ENCODE data around the gene SLC2A8. TPM values are rescaled to one million over a fixed set of nuclear protein-coding genes. Genes with fewer than 3 reads are reported as not detected.

The SLC2A8 gene
- total RNA-seq, 6 donors from 2014 or later: 7.0 to 27.4 (median 20.2) TPM

GRCh38 chr9:127403507-127404192 lies 6.7 kb downstream of the SLC2A8 start:
- DNase-seq: peak in 1 of 2 donors; percentile 60
- Histone ChIP-seq H3K27ac (no peak overlapping the region), H3K36me3 (peaks cover 3 to 51% (median 39%) of the 10 kb centered on the region in 4 donors), H3K4me1 (peaks cover 2 to 4% (median 3%) of the 10 kb centered on the region in 4 donors), H3K27me3 (no peaks in the 10 kb centered on the region), H3K4me3 (no peak overlapping the region), H3K9me3 (no peaks in the 10 kb centered on the region)
- no peak for ATAC-seq (ENCODE audit: low FRiP score in 2 of 2)
- WGBS, 2 donors: 97% methylated on average over 16 of the region's 22 CpGs; no CpG with 5 or more reads in 1 of the 2 donors
- TF ChIP-seq, protein P1, sequence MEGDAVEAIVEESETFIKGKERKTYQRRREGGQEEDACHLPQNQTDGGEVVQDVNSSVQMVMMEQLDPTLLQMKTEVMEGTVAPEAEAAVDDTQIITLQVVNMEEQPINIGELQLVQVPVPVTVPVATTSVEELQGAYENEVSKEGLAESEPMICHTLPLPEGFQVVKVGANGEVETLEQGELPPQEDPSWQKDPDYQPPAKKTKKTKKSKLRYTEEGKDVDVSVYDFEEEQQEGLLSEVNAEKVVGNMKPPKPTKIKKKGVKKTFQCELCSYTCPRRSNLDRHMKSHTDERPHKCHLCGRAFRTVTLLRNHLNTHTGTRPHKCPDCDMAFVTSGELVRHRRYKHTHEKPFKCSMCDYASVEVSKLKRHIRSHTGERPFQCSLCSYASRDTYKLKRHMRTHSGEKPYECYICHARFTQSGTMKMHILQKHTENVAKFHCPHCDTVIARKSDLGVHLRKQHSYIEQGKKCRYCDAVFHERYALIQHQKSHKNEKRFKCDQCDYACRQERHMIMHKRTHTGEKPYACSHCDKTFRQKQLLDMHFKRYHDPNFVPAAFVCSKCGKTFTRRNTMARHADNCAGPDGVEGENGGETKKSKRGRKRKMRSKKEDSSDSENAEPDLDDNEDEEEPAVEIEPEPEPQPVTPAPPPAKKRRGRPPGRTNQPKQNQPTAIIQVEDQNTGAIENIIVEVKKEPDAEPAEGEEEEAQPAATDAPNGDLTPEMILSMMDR (IDR thresholded peaks at IDR 0.05): no peak
- TF ChIP-seq EP300 (IDR thresholded peaks at IDR 0.05): no peak
- no peak for TF ChIP-seq POLR2A (IDR thresholded peaks at IDR 0.05)
- no peak for TF ChIP-seq POLR2AphosphoS5 (IDR thresholded peaks at IDR 0.05)

- no peak for TF ChIP-seq POLR2A (IDR thresholded peaks at IDR 0.05)
- no peak for TF ChIP-seq POLR2AphosphoS5 (IDR thresholded peaks at IDR 0.05)
- TF ChIP-seq EP300 (IDR thresholded peaks at IDR 0.05): no peak
- TF ChIP-seq, protein P1 (IDR thresholded peaks at IDR 0.05): no peak
- Histone ChIP-seq H3K27me3 (no peaks in the 10 kb centered on the region), H3K36me3 (peaks cover 3 to 51% (median 39%) of the 10 kb centered on the region in 4 donors), H3K4me3 (no peak overlapping the region), H3K4me1 (no peaks in the 10 kb centered on the region), H3K27ac (no peak overlapping the region), H3K9me3 (no peaks in the 10 kb centered on the region)
- DNase-seq: peak in 1 of 2 donors; percentile 84
- no peak for ATAC-seq (ENCODE audit: low FRiP score in 2 of 2)
- WGBS, 2 donors: 97% methylated on average over 14 of the region's 23 CpGs
Observed at GRCh38 chr9:127404631-127405030, 7.7 kb downstream of the SLC2A8 start.

GRCh38 chr9:127405344-127406125 lies 8.6 kb downstream of the SLC2A8 start:
- Histone ChIP-seq H3K36me3 (peaks cover 3 to 46% (median 37%) of the 10 kb centered on the region in 4 donors), H3K9me3 (no peaks in the 10 kb centered on the region), H3K4me1 (no peaks in the 10 kb centered on the region), H3K27ac (no peak overlapping the region), H3K4me3 (no peak overlapping the region), H3K27me3 (no peaks in the 10 kb centered on the region)
- WGBS, 2 donors: 88 to 97% methylated on average over 6 to 20 of the region's 20 CpGs
- no peak for ATAC-seq (ENCODE audit: low FRiP score in 2 of 2)
- peak in 1 of 2 donors; percentile 54 for DNase-seq
- TF ChIP-seq POLR2AphosphoS5 (IDR thresholded peaks at IDR 0.05): no peak
- no peak for TF ChIP-seq POLR2A (IDR thresholded peaks at IDR 0.05)
- TF ChIP-seq, protein P1 (IDR thresholded peaks at IDR 0.05): no peak

- 82 to 93% methylated on average over 8 to 13 of the region's 13 CpGs for WGBS, 2 donors
- TF ChIP-seq, protein P1 (IDR thresholded peaks at IDR 0.05): no peak
- TF ChIP-seq POLR2A (IDR thresholded peaks at IDR 0.05) (no peak), EP300 (IDR thresholded peaks at IDR 0.05) (no peak), POLR2AphosphoS5 (IDR thresholded peaks at IDR 0.05) (no peak)
- DNase-seq (peak in 1 of 2 donors; percentile 17), ATAC-seq (ENCODE audit: low FRiP score in 2 of 2) (no peak)
- Histone ChIP-seq H3K27ac (no peak overlapping the region), H3K9me3 (no peaks in the 10 kb centered on the region), H3K27me3 (no peaks in the 10 kb centered on the region), H3K4me3 (no peak overlapping the region), H3K4me1 (no peaks in the 10 kb centered on the region), H3K36me3 (peaks cover 3 to 41% (median 29%) of the 10 kb centered on the region in 4 donors)
Observed at GRCh38 chr9:127406799-127407491, 10.0 kb downstream of the SLC2A8 start.
